ENCODE measurements around the gene CCDC71L.
"Not testable (repeated sequence)": the region's sequence is repeated elsewhere in the genome, so short reads cannot be mapped to it uniquely, and the experiment has no call there.

The CCDC71L gene

GRCh38 chr7:106692450-106693051 lies 31.6 kb upstream of the CCDC71L start:
- no peak overlapping the region for H3K14ac ChIP-seq (ENCODE audit: low read length)

GRCh38 chr7:106688161-106688560 lies 27.2 kb upstream of the CCDC71L start:
- not testable (repeated sequence) for H3K79me1 ChIP-seq (ENCODE audit: low read length); DNase-seq; H3K4me3 ChIP-seq (ENCODE audit: low read depth, low read length); H3K9me3 ChIP-seq (ENCODE audit: insufficient read depth, low read depth, low read length); H3K79me2 ChIP-seq (ENCODE audit: control insufficient read depth, insufficient read depth, low read length, poor library complexity); H3K36me3 ChIP-seq (ENCODE audit: control insufficient read depth in 1 of 2, insufficient read depth in 2 of 2, low read length in 2 of 2); H4K12ac ChIP-seq (ENCODE audit: low read depth, low read length); H3K4me2 ChIP-seq (ENCODE audit: low read length); H3K23ac ChIP-seq (ENCODE audit: low read length); H2BK120ac ChIP-seq (ENCODE audit: insufficient read depth, low read length, poor library complexity); H3K27ac ChIP-seq (ENCODE audit: low read depth, low read length); H2BK5ac ChIP-seq (ENCODE audit: low read depth, low read length, poor library complexity); H3K18ac ChIP-seq (ENCODE audit: low read length); H3K27me3 ChIP-seq (ENCODE audit: insufficient read depth, low read length); H4K91ac ChIP-seq (ENCODE audit: low read depth, low read length); H3K14ac ChIP-seq (ENCODE audit: low read length); H2AFZ ChIP-seq (ENCODE audit: insufficient read depth, low read length, poor library complexity); H3K4me1 ChIP-seq (ENCODE audit: control insufficient read depth in 1 of 2, insufficient read depth in 2 of 2, low read length in 2 of 2); H2AK5ac ChIP-seq (ENCODE audit: low read length); H3K4ac ChIP-seq (ENCODE audit: low read depth, low read length); H2BK12ac ChIP-seq (ENCODE audit: low read length); H4K8ac ChIP-seq (ENCODE audit: low read depth, low read length); H3K9ac ChIP-seq (ENCODE audit: low read length)
- WGBS (ENCODE audit: extremely low coverage, insufficient coverage, insufficient read length), result no CpG with 5 or more reads among the region's 2 CpGs

More at GRCh38 chr7:106692450-106693051, 31.6 kb upstream of the CCDC71L start:
- no peak overlapping the region for H3K4me3 ChIP-seq (ENCODE audit: low read depth, low read length)
- H3K4me1 ChIP-seq (ENCODE audit: control insufficient read depth in 1 of 2, insufficient read depth in 2 of 2, low read length in 2 of 2), result peaks cover 0 to 3% of the 10 kb centered on the region in 2 experiments
- no peaks in the 10 kb centered on the region for H3K79me1 ChIP-seq (ENCODE audit: low read length)
- no peak overlapping the region for H4K8ac ChIP-seq (ENCODE audit: low read depth, low read length)
- no peak overlapping the region for H3K9ac ChIP-seq (ENCODE audit: low read length)
- H2AK5ac ChIP-seq (ENCODE audit: low read length), result no peak overlapping the region
- no peak overlapping the region for H4K91ac ChIP-seq (ENCODE audit: low read depth, low read length)
- no peak overlapping the region for H2BK120ac ChIP-seq (ENCODE audit: insufficient read depth, low read length, poor library complexity)
- no CpG with 5 or more reads among the region's 2 CpGs for WGBS (ENCODE audit: extremely low coverage, insufficient coverage, insufficient read length)
- DNase-seq, result no peak
- H3K4me2 ChIP-seq (ENCODE audit: low read length), result no peak overlapping the region
- H3K79me2 ChIP-seq (ENCODE audit: control insufficient read depth, insufficient read depth, low read length, poor library complexity), result no peaks in the 10 kb centered on the region
- H2BK5ac ChIP-seq (ENCODE audit: low read depth, low read length, poor library complexity), result no peak overlapping the region
- no peak overlapping the region for H4K12ac ChIP-seq (ENCODE audit: low read depth, low read length)
- no peak overlapping the region for H3K4ac ChIP-seq (ENCODE audit: low read depth, low read length)
- H3K23ac ChIP-seq (ENCODE audit: low read length), result no peak overlapping the region
- H2BK12ac ChIP-seq (ENCODE audit: low read length), result peak overlapping the region; percentile 15
- H3K36me3 ChIP-seq (ENCODE audit: control insufficient read depth in 1 of 2, insufficient read depth in 2 of 2, low read length in 2 of 2), result no peaks in the 10 kb centered on the region
- no peaks in the 10 kb centered on the region for H3K27me3 ChIP-seq (ENCODE audit: insufficient read depth, low read length)
- no peak overlapping the region for H3K27ac ChIP-seq (ENCODE audit: low read depth, low read length)
- no peak overlapping the region for H3K18ac ChIP-seq (ENCODE audit: low read length)
- H2AFZ ChIP-seq (ENCODE audit: insufficient read depth, low read length, poor library complexity), result no peak overlapping the region
- no peaks in the 10 kb centered on the region for H3K9me3 ChIP-seq (ENCODE audit: insufficient read depth, low read depth, low read length)

GRCh38 chr7:106683941-106684340 lies 23.0 kb upstream of the CCDC71L start:
- H3K4ac ChIP-seq (ENCODE audit: low read depth, low read length), result no peak overlapping the region
- no peak overlapping the region for H2AK5ac ChIP-seq (ENCODE audit: low read length)
- no peak for DNase-seq
- H3K79me2 ChIP-seq (ENCODE audit: control insufficient read depth, insufficient read depth, low read length, poor library complexity), result no peaks in the 10 kb centered on the region
- H3K9me3 ChIP-seq (ENCODE audit: insufficient read depth, low read depth, low read length), result no peaks in the 10 kb centered on the region
- H3K9ac ChIP-seq (ENCODE audit: low read length), result no peak overlapping the region
- H3K14ac ChIP-seq (ENCODE audit: low read length), result no peak overlapping the region
- H2BK5ac ChIP-seq (ENCODE audit: low read depth, low read length, poor library complexity), result no peak overlapping the region
- H2BK12ac ChIP-seq (ENCODE audit: low read length), result no peak overlapping the region
- no peak overlapping the region for H3K18ac ChIP-seq (ENCODE audit: low read length)
- no peak overlapping the region for H3K27ac ChIP-seq (ENCODE audit: low read depth, low read length)
- H4K91ac ChIP-seq (ENCODE audit: low read depth, low read length), result no peak overlapping the region
- H4K8ac ChIP-seq (ENCODE audit: low read depth, low read length), result no peak overlapping the region
- H3K36me3 ChIP-seq (ENCODE audit: control insufficient read depth in 1 of 2, insufficient read depth in 2 of 2, low read length in 2 of 2), result no peaks in the 10 kb centered on the region
- no peak overlapping the region for H4K12ac ChIP-seq (ENCODE audit: low read depth, low read length)
- H3K23ac ChIP-seq (ENCODE audit: low read length), result no peak overlapping the region
- H3K4me3 ChIP-seq (ENCODE audit: low read depth, low read length), result no peak overlapping the region
- no peak overlapping the region for H2BK120ac ChIP-seq (ENCODE audit: insufficient read depth, low read length, poor library complexity)
- peaks cover 4% of the 10 kb centered on the region for H3K79me1 ChIP-seq (ENCODE audit: low read length)
- H3K4me1 ChIP-seq (ENCODE audit: control insufficient read depth in 1 of 2, insufficient read depth in 2 of 2, low read length in 2 of 2), result peaks cover 4% of the 10 kb centered on the region in 2 experiments
- H3K27me3 ChIP-seq (ENCODE audit: insufficient read depth, low read length), result no peaks in the 10 kb centered on the region
- H3K4me2 ChIP-seq (ENCODE audit: low read length), result no peak overlapping the region
- no CpG with 5 or more reads among the region's 3 CpGs for WGBS (ENCODE audit: extremely low coverage, insufficient coverage, insufficient read length)
- H2AFZ ChIP-seq (ENCODE audit: insufficient read depth, low read length, poor library complexity), result no peak overlapping the region

GRCh38 chr7:106681815-106682495 lies 21.0 kb upstream of the CCDC71L start:
- Histone ChIP-seq H2BK5ac (ENCODE audit: low read depth, low read length, poor library complexity) (no peak overlapping the region), H4K8ac (ENCODE audit: low read depth, low read length) (no peak overlapping the region), H4K91ac (ENCODE audit: low read depth, low read length) (peak overlapping the region; percentile 3), H4K12ac (ENCODE audit: low read depth, low read length) (no peak overlapping the region), H3K18ac (ENCODE audit: low read length) (no peak overlapping the region), H3K27me3 (ENCODE audit: insufficient read depth, low read length) (no peaks in the 10 kb centered on the region), H3K36me3 (ENCODE audit: control insufficient read depth in 1 of 2, insufficient read depth in 2 of 2, low read length in 2 of 2) (no peaks in the 10 kb centered on the region), H3K4me2 (ENCODE audit: low read length) (no peak overlapping the region), H3K9me3 (ENCODE audit: insufficient read depth, low read depth, low read length) (no peaks in the 10 kb centered on the region), H3K4me3 (ENCODE audit: low read depth, low read length) (no peak overlapping the region), H3K27ac (ENCODE audit: low read depth, low read length) (peak overlapping the region; percentile 83), H3K4ac (ENCODE audit: low read depth, low read length) (no peak overlapping the region), H2AFZ (ENCODE audit: insufficient read depth, low read length, poor library complexity) (no peak overlapping the region), H2BK12ac (ENCODE audit: low read length) (no peak overlapping the region), H3K79me2 (ENCODE audit: control insufficient read depth, insufficient read depth, low read length, poor library complexity) (no peaks in the 10 kb centered on the region), H3K14ac (ENCODE audit: low read length) (no peak overlapping the region), H3K23ac (ENCODE audit: low read length) (no peak overlapping the region), H2AK5ac (ENCODE audit: low read length) (no peak overlapping the region), H3K4me1 (ENCODE audit: control insufficient read depth in 1 of 2, insufficient read depth in 2 of 2, low read length in 2 of 2) (peaks cover 4% of the 10 kb centered on the region in 2 experiments), H3K79me1 (ENCODE audit: low read length) (peaks cover 4% of the 10 kb centered on the region), H3K9ac (ENCODE audit: low read length) (no peak overlapping the region), H2BK120ac (ENCODE audit: insufficient read depth, low read length, poor library complexity) (no peak overlapping the region)
- no CpG with 5 or more reads among the region's 5 CpGs for WGBS (ENCODE audit: extremely low coverage, insufficient coverage, insufficient read length)
- DNase-seq, result peak in 1 of 2 donors; percentile 43
